Erythroblast (primary cell): Measurements from ENCODE around the gene EDARADD.

ENCODE experiments used
- GATA1 ChIP-seq: IDR thresholded peaks from 2 replicates; pipeline ENCODE4 v1.6.1; 2011; ENCODE audit warnings: low read depth, mild to moderate bottlenecking, control low read depth, low read length, moderate library complexity
- POLR2A ChIP-seq: IDR thresholded peaks from 2 replicates; pipeline ENCODE4 v1.6.1; 2011; ENCODE audit warnings: mild to moderate bottlenecking, low read length

DNA sequence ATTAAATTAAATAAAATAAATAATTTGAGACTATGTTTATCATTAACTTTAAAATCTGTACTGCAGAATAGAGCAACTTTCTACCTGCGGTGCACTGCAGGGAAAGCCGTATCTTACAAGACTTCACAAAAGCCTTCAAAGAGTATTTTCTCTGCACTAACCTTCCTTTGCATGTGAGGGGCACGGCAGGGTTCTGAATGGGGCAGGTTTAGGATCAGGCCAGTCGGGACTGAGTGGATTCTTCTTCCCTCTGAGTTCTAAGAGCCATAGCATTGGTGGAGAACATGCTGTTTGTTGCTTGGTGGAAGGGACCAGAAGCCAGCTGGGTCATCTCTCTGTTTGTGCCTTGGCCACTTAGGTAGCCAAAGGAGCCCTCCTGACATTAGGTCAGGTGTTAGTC lies 74.5 kb downstream of the EDARADD start:
- no peak for TF ChIP-seq POLR2A
- no peak for TF ChIP-seq GATA1
